ENCODE measurements around the gene TMEM69. TPM values are rescaled to one million over a fixed set of nuclear protein-coding genes. Genes with fewer than 3 reads are reported as not detected.

The TMEM69 gene
- total and polyA plus RNA-seq, 2 of the 13 experiments (the other 11 are each of a cell fraction or from before 2014, with no cell fraction given) = 25.4 to 135 TPM

DNA sequence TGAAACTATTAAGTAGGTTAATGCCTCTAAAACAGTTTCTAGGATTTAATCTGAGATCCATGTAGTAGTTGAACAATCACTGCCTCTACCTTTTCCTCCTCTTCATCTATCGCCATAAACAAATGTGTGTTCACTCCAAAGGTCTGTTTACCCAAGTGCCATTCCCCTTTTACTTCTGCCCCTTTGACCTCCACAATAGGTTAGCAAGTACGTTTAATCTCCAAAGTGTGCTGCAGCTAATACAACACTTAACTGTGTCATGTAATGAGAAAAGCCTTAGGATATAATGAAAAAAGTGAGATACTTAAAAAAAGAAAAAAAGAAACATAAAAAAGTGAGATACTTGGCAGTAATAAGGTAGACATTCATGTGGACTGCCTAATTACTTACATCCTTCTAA lies 29.8 kb upstream of the TMEM69 start (continued):
- TF ChIP-seq ZBTB7B (CRISPR knock-in tag; IDR thresholded peaks at IDR 0.05) (peak; percentile 55; the same call in 1 of the 2 replicates), ESRRA (CRISPR knock-in tag; IDR thresholded peaks at IDR 0.05; ENCODE audit: low read depth) (peak; percentile 87), ERF (CRISPR knock-in tag; IDR thresholded peaks at IDR 0.05) (peak; percentile 56; the same call in 1 of the 2 replicates), ZBTB7A (CRISPR knock-in tag; IDR thresholded peaks at IDR 0.05) (no peak), ZNF7 (CRISPR knock-in tag; IDR thresholded peaks at IDR 0.05) (peak; percentile 41; the same call in 1 of the 2 replicates), ATF7-NPFF (CRISPR knock-in tag; IDR thresholded peaks at IDR 0.05; ENCODE audit: low read depth) (no peak), NR2F1 (CRISPR knock-in tag; IDR thresholded peaks at IDR 0.05) (peak; percentile 93 to 96), ZNF792 (CRISPR knock-in tag; IDR thresholded peaks at IDR 0.05) (0 out of 2 replicates have a peak, but pooled peaks have one; percentile 57), ZNF180 (CRISPR knock-in tag; IDR thresholded peaks at IDR 0.05; ENCODE audit: borderline replicate concordance, low read depth) (no peak), ISX (CRISPR knock-in tag; conservative IDR thresholded peaks at IDR 0.05) (no peak), CREM (IDR thresholded peaks at IDR 0.05) (peak; percentile 26; the same call in 1 of the 2 replicates), CREM (CRISPR knock-in tag; IDR thresholded peaks at IDR 0.05) (no peak), HMG20A (CRISPR knock-in tag; IDR thresholded peaks at IDR 0.05; ENCODE audit: borderline replicate concordance) (peak; percentile 69; the same call in 1 of the 2 replicates), ZHX1 (CRISPR knock-in tag; IDR thresholded peaks at IDR 0.05; ENCODE audit: low read depth) (no peak), ZNF331 (CRISPR knock-in tag; IDR thresholded peaks at IDR 0.05) (peak; percentile 59; the same call in 1 of the 2 replicates), FOXA1 (IDR thresholded peaks at IDR 0.05) (no peak), FOXA1 (CRISPR knock-in tag; IDR thresholded peaks at IDR 0.05) (peak; percentile 83), TEAD3 (CRISPR knock-in tag; optimal IDR thresholded peaks at IDR 0.05; ENCODE audit: borderline replicate concordance) (peak; percentile 47), FOXO1 (CRISPR knock-in tag; IDR thresholded peaks at IDR 0.05) (peak; percentile 88), BCL6 (CRISPR knock-in tag; IDR thresholded peaks at IDR 0.05) (peak; percentile 76), ASH2L (IDR thresholded peaks at IDR 0.05; ENCODE audit: insufficient read length, low read depth, low read length) (peak; percentile 58), BHLHE40 (IDR thresholded peaks at IDR 0.05; ENCODE audit: low read length) (peak; percentile 51; the same call in 1 of the 2 replicates), FOXK1 (CRISPR knock-in tag; IDR thresholded peaks at IDR 0.05; ENCODE audit: borderline replicate concordance, low read depth) (peak; percentile 30; the same call in 1 of the 2 replicates), ZNF614 (CRISPR knock-in tag; IDR thresholded peaks at IDR 0.05; ENCODE audit: borderline replicate concordance) (peak; percentile 42; the same call in 1 of the 2 replicates), TSC22D2 (CRISPR knock-in tag; IDR thresholded peaks at IDR 0.05; ENCODE audit: borderline replicate concordance) (no peak), FOXA3 (CRISPR knock-in tag; IDR thresholded peaks at IDR 0.05) (peak; percentile 89)
- TF ChIP-seq, protein P1, sequence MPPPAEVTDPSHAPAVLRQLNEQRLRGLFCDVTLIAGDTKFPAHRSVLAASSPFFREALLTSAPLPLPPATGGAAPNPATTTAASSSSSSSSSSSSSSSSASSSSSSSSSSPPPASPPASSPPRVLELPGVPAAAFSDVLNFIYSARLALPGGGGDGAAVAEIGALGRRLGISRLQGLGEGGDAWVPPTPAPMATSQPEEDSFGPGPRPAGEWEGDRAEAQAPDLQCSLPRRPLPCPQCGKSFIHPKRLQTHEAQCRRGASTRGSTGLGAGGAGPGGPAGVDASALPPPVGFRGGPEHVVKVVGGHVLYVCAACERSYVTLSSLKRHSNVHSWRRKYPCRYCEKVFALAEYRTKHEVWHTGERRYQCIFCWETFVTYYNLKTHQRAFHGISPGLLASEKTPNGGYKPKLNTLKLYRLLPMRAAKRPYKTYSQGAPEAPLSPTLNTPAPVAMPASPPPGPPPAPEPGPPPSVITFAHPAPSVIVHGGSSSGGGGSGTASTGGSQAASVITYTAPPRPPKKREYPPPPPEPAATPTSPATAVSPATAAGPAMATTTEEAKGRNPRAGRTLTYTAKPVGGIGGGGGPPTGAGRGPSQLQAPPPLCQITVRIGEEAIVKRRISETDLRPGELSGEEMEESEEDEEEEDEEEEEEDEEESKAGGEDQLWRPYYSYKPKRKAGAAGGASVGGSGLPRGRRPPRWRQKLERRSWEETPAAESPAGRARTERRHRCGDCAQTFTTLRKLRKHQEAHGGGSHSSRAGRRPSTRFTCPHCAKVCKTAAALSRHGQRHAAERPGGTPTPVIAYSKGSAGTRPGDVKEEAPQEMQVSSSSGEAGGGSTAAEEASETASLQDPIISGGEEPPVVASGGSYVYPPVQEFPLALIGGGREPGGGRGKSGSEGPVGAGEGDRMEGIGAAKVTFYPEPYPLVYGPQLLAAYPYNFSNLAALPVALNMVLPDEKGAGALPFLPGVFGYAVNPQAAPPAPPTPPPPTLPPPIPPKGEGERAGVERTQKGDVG (CRISPR knock-in tag; IDR thresholded peaks at IDR 0.05; ENCODE audit: borderline replicate concordance) = no peak

Data from HepG2 (cell line).